GM13976 (cell line): Measurements from ENCODE around the gene EDN2.

ENCODE experiments used
- DNase-seq: peaks from one replicate; pipeline ENCODE4 v3.0.0; 2012; ENCODE audit warnings: low spot score
- in situ Hi-C: fragments of 300-500 bp; cut with MboI; formaldehyde crosslinking; loops from one replicate; pipeline ENCODE4 v1.12.0; 2022; ENCODE audit warnings: low sequenced_read_pairs, mixed read lengths, inconsistent platforms; ENCODE audit not compliant: unreplicated experiment
- TF ChIP-seq, protein P1 (sequence below): IDR thresholded peaks from 2 replicates; pipeline ENCODE4 v1.5.1; 2012; ENCODE audit warnings: borderline replicate concordance, mild to moderate bottlenecking; ENCODE audit not compliant: insufficient read depth; ENCODE audit errors: extremely low read depth, missing control alignments, control extremely low read depth

The EDN2 gene

DNA sequence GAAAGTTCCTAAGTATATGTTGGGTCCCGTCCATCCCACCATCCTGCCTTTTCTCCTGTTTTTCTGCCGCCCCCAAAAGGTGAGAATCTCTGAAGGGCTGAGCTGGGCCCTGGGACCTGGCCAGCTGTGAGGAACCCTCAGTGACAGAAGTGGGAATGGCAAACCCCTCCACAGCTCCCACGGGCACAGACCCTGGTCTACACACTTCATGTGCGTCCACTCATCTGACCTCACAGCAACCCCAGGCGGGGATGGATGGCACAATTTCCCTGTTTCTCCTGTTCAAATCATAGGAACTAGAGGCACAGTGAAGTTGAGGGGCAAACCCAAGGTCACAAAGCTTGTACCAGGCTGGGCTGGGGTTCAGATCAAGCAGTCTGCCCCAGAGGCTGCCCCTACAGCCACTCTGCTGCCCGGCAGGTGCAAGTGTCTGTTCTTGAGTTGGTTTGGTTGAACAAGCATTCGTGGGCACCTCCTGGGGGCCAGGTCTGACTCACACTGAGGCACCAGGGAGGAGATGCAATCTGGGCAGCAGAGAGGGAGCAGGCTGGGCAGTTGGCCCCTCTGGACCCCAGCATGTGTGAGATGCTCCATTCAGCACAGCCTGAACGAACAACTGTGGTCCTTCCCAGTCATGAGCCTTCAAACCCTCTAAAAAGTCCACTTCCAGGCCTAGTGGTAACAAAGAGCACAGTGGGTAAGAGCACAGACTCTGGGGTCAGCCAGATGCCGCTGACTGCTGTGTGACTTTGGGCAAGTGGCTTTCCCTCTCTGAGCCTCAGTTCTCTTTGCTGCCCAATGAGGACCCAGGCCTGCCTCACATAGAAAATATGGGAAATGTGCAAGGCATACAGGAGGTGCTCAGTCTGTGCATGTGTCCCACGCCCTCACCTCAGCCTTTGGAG, 4.0 kb downstream of the EDN2 start:
- in situ Hi-C loops, result no loop called here
- DNase-seq, result no peak
- TF ChIP-seq, protein P1, sequence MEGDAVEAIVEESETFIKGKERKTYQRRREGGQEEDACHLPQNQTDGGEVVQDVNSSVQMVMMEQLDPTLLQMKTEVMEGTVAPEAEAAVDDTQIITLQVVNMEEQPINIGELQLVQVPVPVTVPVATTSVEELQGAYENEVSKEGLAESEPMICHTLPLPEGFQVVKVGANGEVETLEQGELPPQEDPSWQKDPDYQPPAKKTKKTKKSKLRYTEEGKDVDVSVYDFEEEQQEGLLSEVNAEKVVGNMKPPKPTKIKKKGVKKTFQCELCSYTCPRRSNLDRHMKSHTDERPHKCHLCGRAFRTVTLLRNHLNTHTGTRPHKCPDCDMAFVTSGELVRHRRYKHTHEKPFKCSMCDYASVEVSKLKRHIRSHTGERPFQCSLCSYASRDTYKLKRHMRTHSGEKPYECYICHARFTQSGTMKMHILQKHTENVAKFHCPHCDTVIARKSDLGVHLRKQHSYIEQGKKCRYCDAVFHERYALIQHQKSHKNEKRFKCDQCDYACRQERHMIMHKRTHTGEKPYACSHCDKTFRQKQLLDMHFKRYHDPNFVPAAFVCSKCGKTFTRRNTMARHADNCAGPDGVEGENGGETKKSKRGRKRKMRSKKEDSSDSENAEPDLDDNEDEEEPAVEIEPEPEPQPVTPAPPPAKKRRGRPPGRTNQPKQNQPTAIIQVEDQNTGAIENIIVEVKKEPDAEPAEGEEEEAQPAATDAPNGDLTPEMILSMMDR, result no peak

DNA sequence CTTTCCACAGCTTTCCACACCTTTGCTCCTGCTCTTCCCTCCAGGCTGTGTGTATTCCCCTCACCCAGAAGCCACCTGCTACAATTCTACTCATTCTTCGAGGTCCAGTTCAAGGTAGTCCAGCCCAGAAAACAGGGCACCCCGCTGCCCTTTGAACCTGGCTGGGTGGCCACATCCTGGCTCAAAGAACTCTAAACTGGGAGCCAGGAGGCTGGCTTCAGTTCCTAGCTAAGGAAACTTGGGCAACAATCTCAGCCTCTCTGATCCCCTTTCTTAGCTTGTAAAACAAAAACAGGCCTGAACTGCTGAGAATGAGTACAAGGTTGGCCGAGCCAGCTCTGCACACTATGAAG, 4.7 kb downstream of the EDN2 start:
- TF ChIP-seq, protein P1, result no peak
- in situ Hi-C loops, result no loop called here

DNA sequence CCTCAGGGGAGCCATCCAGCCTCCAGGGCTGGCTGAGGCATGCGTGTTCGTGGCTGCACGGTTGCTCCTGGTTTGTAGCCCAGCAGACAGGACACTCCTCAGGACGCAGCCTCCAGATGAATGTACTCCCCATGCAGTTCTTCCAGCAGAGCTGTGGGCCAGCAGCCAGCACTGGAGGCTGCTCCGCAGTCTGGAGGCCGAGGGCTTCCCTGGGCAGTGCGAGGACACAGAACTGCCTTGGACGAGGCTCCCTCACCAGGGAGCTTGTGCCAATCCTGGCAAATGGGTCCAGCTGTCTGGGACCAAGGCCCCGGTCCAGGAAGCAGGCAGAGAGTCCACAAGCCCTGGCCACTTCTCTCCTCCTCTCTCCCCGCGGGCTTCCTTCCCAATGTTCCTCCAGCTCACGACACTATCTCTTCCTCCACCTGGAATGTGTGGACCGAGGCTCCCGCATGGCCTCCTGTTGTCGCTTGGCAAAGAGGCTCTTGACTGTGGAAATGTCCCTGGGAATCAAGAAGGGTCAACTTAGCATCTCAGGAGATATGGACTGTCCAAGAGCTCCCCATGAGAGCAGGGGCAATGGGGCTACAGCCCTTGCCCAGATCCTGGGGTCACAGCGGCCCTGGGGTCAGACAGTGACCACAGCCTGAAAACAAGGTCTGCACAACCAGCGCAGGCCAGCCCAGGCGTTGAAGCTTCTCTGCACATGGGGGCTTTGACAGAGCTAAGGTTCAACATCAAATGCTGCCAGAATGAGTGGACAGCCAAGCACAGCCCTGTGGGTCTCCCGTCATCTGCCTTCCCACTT, 5.3 kb downstream of the EDN2 start:
- in situ Hi-C loops, result no loop called here
- TF ChIP-seq, protein P1, result no peak
- DNase-seq, result no peak

More for the DNA sequence above, 4.7 kb downstream of the EDN2 start:
- DNase-seq, result no peak

DNA sequence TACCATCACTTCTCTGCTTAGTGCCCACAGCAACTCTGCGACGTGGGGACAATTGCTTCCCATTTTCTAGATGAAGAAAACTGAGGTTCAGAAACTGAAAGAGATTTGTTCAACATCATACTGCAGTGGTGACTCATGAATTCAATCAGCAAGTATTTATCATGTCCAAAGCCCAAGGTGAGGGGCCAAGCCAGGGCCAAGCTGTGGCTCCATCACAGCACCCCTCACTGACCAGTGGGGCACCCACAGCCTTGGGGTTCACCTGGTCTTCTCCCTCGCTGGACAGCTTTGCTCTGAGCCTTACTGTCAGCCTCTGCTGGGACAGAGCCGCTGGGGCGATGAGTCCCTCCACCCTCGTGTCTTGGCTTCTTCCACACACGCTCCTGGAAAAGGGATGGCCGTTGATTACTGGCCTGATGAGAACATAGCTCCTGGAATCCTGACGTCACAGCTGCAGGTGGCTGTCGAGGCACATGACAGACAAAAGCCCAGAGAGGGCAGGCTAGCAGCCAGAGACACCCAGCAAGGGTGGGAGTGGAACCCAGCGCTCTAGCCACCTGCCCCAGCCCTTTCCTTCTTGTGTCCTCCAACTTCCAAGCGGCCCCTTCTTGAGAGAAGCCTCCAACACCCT, 6.2 kb downstream of the EDN2 start:
- in situ Hi-C loops, result no loop called here
- DNase-seq, result no peak
- TF ChIP-seq, protein P1, result no peak

DNA sequence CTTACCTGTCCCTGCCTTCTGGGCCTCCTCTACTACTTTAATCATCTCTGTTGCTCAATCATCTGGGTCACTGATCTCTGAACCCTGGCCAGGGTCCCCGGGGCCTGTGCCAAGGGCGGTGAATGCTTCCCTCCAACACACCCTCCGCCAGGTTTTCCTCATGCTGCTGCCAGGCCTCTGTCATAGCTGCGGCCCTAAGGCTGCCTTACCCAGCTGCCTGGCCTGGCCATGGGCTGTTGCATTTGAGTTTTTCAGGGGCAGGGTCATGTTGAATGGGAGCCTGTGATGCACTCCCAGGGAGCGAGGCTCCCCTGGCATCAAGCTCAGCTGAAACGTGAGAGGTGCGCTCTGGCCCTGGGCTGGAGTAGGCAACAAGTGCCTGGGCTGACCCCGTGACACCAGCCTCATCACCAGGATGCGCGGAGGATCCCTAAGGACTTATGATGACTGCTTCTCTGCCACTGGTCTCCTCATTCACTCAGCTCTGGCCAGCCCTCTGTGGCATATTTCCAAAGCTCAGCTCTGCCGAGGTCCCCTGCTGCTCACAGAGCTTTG, 7.6 kb downstream of the EDN2 start:
- in situ Hi-C loops, result no loop called here
- TF ChIP-seq, protein P1, result no peak
- DNase-seq, result no peak
